GM19023 (cell line): ENCODE data around the gene KCMF1.

Experiments
- ATAC-seq: cut with Tn5 transposase; IDR thresholded peaks from one replicate; pipeline ENCODE4 v1.9.1; 2021; ENCODE audit warnings: mild to moderate bottlenecking, moderate library complexity; ENCODE audit not compliant: unreplicated experiment

The KCMF1 gene

DNA sequence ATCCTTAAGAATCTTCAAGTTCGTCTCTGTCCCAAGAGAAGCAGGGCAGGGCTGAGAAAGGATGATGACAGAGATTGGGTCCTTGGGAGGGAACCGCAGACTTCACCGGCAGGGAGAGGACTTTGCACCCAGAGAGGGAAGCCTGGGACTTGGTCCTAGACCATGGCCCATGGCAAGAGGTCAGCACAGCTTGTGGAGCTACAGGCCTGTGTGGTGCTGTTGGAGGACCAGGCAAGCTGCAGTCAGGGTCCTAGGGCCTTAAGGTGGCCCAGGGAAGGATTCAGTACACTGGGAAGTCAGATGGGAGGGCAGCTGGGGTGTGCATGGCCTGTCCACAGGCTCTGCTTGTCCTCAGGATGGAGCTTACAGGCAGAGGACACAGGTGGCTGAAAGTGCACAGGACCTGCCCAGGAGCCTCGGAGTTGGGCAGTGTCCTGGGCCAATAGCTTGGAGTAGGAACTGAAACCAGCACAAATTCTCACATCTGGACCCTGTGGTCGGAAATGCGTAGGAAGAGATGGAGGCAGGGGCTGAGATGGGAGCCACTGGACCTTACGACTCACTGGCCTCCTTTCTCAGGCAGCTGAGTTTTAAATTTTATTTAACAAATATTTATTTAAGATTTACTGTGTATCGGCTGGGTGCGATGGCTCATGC lies 105.8 kb downstream of the KCMF1 start:
- no peak for ATAC-seq

DNA sequence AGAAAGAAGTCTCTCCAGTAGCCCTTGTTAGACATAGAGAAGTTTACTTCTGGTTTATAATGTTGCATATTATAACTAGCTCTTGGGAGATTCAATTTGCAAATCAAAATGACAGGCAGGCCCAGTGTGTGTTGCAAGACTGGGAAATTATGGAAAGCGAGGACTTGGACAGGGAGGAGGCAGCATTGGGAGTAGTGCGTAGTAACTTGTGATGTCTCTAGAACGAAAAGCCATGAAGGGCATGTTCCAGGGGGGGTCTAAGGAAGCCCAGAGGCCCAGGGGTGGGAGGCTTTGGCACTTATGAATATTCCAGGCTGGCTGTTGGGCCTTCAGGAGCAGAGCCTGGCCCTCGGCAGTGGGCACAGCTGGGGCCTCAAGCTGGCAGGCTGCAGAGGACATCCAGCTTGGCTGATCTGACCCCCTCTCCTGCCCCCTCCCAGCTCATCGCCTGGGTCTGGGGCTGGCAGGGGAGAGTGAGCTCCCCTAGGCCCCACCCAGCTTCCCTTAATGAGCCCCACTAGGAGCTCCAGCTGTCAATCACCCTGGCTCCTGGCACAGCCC lies 107.0 kb downstream of the KCMF1 start:
- ATAC-seq = no peak

DNA sequence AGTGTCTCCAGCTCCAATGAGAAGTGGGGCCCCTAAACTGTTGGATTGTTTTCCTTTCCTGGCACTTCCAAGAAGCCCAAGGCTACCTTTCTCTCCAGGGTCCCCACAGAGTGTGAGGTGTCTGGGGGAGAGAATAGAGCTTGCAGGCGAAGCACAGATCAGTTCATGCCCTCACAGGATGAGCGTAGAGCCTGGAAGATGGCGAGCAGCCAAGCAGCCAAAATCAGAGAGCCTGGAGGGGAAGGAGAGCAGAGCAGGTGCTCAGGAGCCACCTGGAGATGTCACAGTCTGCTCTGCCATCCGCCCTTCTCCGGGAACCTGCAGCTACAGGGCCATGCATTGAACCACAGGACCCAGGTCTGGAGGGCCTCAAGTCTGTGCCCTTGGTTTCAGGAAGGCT lies 107.6 kb downstream of the KCMF1 start:
- no peak for ATAC-seq

DNA sequence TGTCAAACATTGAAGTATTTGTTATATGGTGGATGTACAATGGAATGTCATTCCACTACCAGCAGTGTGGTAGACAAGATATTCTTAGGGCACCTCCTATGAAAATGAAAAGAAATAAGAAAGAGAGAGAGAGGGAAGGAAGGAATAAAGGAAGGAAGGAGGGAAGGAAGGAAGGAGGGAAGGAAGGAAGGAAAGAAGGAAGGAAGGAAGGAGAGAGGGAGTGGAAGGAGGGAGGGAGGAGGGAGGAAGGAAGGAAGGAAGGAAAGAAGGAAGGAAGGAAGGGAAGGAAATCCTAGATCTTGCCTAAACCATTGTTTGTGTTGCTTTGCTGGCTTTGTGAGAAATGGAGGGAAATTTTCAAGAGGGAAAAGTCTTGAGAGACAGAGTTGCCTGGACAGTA lies 112.1 kb downstream of the KCMF1 start:
- ATAC-seq = no peak

DNA sequence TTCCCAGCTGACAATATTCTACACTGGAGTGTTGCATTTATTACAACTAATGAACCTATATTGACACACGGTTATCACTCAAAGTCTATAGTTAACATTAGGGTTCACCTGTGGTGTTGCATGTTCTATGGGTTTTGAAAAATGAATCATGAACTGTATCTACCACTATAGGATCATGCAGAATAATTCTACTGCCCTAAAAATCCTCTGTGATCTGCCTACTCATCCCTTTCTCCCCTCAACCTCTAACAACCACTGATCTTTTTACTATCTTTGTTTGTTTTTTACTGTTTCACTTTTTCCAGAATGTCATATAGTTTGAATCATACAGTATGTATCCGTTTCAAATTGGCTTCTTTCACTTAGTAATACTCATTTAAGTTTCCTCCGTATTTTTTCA lies 114.6 kb downstream of the KCMF1 start:
- ATAC-seq = no peak

DNA sequence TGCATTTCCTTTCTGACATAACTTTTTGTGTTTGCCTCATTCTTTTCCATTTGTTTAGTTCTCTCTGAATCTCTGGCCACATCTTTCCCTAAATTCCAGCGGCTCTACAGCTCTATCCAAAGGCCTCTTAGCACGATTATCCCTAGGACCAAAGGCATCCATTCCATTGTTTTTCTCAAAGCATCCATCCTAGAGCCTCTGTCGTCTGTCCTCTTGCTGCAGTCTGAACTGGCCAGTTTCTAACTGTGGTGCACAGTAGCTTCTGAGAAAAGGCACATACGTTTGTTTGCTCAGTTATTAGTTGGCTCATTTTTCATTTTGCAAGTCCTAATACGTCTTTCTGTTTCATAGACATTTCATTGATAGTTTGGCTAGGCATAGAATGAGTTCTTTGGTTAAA lies 116.6 kb downstream of the KCMF1 start:
- ATAC-seq = no peak

DNA sequence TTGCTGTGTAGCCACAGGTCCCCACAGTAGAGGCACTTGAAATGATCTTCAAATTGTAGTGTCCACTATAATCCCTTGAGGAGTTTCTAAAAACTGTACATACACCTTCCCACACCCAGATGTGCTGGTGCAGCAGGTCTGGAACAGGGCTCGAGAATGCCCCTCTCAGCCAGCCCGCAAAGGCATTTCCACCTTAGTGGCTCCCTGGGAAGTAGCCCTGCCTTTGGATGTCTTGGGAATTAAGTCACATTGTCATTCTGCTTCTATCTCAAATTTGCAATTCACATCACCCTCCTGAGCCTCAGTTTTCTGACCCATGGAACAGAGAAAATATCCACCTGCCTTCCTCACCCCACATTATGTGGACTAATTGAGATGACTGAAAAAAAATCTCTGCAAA lies 118.0 kb downstream of the KCMF1 start:
- ATAC-seq = no peak

DNA sequence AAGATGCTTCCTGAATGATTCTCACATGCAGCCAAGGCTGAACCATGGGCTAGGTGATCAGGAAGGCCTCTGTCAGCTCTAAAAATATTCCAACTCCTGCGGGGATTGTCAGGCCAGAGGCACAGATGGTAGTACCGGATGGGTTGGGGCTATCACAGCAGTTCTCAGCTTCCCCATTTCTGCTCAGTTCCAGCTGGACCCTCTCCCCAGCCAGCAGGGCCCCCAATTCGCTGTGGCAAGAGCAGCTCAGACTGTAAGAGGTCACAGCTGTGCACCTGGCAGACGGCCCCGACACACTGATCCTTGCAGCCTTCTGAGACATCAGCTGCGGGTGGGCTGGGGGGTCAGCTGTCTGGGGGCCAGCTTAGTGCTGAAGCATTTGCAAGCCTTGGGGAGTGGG lies 118.6 kb downstream of the KCMF1 start:
- no peak for ATAC-seq

DNA sequence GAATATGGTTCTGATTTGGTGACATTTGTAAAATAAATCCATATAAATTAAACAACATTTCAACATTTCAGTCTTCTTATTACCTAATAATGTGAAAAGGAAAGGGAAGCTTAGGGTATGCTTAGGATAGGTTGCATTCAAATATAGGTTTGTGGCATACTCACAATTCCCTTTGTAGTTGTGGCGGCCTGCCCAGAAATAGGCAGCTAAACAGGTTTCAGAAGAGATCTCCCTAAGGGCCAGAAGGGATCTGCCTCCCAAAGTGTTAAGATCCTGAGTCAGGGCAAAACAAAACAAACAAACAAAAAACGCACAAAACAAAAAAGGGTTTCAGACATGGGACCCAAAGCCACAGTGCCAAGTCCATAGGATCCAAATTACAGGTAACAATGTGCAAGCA lies 120.9 kb downstream of the KCMF1 start:
- no peak for ATAC-seq

DNA sequence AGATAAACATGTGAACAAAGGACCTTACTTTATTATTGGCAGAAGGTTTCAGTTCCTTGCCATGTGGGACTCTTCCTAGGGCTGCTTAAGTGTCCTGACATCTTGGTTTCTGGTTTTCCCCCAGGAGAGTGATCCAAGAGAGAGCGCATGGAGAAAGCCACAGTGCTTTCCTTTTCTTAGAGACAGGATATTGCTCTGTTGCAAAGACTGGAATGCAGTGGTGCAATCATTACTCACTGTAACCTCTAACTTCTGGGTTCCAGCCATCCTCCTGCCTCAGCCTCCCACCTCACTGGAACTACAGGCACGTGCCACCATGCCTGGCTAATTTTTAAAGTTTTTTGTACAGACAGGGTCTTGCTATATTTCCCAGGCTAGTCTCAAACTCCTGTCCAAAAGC lies 124.1 kb downstream of the KCMF1 start:
- ATAC-seq = no peak

DNA sequence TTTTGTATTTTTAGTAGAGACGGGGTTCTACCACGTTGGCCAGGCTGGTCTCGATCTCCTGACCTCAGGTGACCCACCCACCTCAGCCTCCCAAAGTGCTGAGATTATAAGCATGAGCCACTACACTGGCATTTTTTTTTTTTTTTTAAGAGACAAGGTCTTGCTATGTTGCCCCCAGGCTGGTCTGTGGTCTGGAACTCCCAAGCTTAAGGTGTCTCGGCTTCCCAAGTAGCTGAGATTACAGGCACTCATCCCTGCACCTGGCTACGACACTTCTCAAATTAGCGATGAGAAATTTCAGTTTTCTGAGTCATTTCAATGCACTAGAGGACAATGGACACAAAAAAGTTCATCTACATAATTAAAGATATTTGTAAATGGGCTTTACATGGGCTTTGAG lies 125.7 kb downstream of the KCMF1 start:
- no peak for ATAC-seq

DNA sequence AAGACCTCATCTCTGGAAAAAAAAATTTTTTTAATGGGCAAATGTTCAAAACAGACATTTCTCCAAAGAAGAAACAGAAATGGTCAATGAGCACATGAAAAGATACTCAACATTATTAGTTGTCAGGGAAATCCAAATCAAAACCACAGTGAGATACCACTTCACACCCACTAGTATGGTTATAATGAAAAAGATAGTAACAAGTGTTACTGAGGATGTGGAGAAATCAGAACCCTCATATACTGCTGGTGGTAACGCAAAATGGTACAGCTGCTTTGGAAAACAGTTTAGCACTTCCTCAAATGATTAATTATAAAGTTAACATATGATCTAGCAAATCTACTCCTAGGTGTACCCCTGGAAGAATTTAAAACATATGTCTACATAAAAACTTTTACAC lies 133.3 kb downstream of the KCMF1 start:
- ATAC-seq = no peak

DNA sequence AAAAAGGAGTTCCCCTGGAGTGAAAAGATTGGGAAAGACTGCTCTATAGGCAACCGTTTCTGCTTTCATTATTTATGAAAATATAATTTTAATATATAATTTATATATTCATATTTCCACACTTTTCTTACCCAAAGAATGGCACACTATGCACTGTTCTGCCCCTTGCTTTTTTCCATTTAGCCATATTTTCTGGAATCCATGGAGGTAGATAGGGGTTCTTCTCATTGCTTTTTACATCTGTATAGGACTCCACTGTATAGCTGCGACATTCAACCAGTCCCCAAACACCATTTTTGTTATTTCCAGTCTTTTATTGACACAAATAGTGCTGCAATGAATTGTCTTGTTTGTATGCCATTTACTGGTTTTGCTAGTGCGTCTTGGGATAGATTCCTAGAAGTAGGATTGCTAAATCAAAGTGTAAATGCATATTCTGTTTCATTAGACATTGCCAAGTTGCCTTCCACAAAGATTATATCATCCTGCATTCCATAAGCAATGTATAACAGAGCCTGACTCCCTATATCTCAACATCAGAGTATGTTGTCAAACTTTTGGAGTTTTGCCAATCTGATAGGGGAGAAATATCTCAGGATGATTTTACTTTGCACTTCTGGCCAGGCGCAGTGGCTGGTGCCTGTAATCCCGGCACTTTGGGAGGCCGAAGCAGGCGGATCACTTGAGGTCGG lies 135.7 kb downstream of the KCMF1 start:
- no peak for ATAC-seq
